HG03565 (cell line): ENCODE measurements around the gene CALD1.

Source experiments
- ATAC-seq: cut with Tn5 transposase; IDR thresholded peaks from one replicate; pipeline ENCODE4 v1.9.1; 2021; ENCODE audit warnings: mild to moderate bottlenecking, moderate library complexity; ENCODE audit not compliant: unreplicated experiment

Gene CALD1

GRCh38 chr7:134787064-134787463, 7.6 kb downstream of the CALD1 start:
- ATAC-seq, result no peak

DNA sequence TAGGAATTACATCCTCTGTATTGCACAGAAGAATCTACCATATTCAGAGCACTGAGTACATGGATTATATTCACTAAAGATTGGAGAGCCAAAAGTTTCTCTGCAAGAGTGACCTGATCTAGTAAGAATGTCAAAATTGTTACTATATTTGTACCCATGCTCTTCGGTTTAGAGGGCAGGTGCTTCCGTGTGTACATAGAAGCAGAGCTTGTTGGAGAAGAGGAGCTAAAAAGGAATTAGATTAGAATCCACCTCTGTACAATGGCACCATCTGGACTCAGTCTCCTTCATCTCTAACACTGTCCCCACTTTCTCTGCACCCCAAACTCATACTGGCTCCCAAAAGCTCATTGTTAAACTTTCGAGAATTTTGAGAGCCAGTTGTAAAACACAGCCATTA, 8.3 kb downstream of the CALD1 start:
- ATAC-seq, result no peak

GRCh38 chr7:134788191-134788590, 8.8 kb downstream of the CALD1 start:
- ATAC-seq, result no peak

DNA sequence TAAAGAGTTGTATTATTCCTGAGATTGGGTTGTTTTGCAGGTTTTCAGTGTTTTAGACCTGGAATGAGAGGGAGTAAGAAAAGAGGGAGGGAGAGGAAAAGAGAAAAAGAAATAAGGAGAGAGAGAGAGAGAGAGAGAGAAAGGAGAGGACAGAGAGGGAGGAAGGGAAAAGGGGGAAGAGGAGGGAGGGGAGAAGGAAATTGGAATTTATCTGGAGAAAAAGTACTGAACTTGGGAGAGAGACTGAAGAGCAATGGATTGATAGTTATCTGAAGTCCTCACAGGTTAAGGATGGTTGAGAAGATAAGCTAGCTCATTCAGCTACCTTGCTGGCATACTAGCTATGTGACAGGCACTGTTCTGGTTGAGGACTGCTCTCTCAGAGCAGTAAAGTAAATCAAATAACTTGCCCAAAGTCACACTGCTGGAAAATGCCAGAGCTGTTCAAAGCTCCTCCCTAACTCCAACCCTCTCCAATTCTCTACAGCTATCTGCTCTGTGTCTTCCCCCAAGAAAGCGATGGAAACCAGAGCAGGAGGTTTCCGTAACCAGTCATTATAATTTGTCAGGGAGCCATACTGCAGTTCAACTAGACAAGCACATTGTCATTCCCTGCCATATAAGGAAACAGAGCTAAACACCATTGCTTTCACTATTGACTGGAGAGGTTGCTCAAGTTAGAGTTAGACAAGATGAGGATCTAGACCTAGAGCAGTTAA, 10.7 kb downstream of the CALD1 start:
- no peak for ATAC-seq

- ATAC-seq, result no peak
Measured at GRCh38 chr7:134792968-134793367, 13.5 kb downstream of the CALD1 start.

- ATAC-seq, result no peak
Measured at GRCh38 chr7:134795231-134795630, 15.8 kb downstream of the CALD1 start.

- ATAC-seq, result no peak
Measured at GRCh38 chr7:134798155-134798554, 18.7 kb downstream of the CALD1 start.

- no peak for ATAC-seq
Measured at GRCh38 chr7:134799377-134799776, 19.9 kb downstream of the CALD1 start.

- ATAC-seq, result no peak
Measured at GRCh38 chr7:134802762-134803161, 23.3 kb downstream of the CALD1 start.

- ATAC-seq, result no peak
Measured at GRCh38 chr7:134804351-134804750, 24.9 kb downstream of the CALD1 start.

GRCh38 chr7:134804854-134805253, 25.4 kb downstream of the CALD1 start:
- ATAC-seq, result no peak

DNA sequence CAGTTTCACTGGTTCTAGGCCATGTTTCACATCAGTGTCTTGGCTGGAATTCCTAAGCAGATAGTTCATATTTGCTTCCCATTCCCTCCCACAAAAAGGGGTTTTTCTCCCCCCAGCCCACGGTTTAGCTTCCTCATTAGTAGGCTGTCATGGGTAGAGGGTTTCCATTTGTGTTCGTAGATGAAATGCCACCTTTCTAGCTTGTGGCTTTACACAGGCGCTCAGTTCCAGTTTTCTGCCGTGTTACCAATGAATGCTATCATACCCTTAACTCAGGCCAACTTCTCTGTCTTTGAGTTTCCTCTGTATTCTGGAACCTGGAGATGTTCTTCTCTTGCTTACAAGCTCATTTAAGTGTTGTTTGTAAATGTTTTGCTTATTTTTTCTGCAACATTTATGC, 26.8 kb downstream of the CALD1 start:
- no peak for ATAC-seq

- ATAC-seq, result no peak
Measured at GRCh38 chr7:134809616-134810015, 30.2 kb downstream of the CALD1 start.

DNA sequence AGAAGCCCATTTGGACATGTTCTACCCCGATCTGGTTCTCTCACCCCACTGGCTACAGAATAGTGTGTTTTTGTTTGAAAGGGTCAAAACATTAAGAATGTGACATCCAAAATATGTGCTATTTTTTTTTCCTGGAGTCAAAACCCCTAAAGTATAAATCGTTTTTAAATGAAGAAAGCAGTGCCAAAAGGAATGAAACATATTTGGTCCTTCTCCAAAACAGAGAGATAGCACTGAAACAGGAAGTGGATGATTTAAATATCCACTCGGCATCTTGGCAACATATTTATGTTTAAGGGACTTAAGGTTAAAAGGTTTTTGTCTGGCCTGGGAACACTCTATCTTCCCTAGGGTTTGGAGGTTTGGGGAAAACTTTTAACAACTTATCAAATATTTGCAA, 32.3 kb downstream of the CALD1 start:
- no peak for ATAC-seq

DNA sequence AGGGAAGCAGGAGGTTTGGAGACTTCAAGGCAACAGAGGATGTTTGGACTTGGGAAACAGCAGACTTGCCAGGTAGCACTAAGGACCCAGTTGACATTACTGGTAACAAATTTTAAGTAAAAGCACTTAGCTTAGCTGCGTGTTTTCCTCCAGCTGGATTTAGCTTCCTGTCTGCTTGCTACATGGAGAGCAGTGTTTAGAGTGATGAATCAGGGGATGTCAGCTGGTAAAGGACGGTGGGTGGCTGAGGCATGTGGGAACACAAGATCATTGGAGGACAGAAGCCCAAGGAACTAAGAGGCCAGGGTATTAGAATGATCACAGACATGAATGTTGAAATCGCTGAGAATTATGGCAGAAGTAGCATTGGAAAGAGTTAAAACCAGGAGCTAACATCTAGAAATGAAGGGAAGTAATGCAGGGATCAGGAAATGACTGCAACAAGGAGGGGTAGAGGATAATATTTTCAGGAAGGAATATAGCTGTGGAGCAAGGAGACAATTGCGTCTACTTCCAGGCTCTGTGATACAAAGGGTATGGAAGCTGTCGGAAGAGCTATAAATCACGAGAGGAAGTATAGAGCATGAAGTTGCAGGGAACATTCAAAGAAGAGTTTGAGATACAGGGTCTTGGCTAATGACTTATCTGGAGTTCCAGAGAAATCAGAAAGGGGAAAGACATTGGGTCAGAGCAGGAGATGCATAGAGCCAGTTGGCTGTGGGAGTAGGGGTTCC, 34.4 kb downstream of the CALD1 start:
- no peak for ATAC-seq

- ATAC-seq, result no peak
Measured at GRCh38 chr7:134814730-134815364, 35.4 kb downstream of the CALD1 start.

DNA sequence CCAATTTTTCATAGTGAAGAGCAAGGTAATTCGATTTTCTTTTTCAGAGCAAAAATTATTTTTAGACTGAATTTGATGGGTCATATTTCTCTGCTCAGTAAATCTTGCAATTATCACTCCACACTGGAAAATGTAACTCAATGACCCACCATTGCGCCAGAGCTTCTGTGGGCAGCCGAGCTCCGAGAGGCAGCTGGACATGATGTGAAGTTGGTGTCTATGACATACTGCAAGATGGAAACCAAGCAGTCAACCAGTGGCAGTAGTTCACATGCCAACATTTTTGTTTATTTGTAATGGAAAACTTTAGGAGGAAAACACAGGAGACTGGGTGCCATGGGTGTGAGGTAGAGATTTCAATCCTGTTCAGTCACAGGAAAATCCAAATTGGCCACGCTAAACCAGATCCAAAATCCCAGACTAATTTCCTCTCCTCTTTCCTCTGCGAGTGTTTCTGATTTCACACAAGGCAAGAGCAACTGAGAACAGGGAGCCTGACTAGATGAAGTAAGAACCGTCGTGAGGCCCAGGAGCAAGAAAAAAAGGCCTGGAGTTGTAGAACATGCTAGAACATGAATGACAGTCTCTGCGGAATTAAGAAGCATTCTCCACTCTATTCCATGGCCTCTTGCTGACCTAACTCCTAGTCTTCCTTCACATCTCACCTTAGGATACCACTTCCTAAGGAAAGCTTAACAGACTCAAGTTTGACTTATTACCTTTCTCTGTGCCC, 39.3 kb downstream of the CALD1 start:
- no peak for ATAC-seq

DNA sequence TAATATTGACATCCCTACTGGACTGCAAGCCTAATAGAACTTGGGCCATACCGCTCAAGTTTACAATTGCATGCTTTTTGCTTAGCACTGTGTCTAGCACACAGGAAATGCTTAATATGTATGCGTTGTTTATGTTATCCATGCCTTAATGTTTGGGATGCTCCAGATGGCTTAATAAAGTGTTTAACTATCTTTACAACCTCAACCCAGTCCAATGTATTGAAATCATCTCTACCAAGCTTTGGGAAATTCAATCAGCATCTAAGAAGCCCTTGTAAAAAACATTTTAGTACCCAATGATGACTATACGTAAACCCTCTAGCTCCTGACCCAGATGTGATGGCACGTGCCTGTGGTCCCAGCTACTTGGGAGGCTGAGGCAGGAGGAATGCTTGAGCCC, 40.0 kb downstream of the CALD1 start:
- ATAC-seq, result no peak

GRCh38 chr7:134820295-134820694, 40.9 kb downstream of the CALD1 start:
- no peak for ATAC-seq

- ATAC-seq, result no peak
Measured at GRCh38 chr7:134820778-134821177, 41.3 kb downstream of the CALD1 start.

DNA sequence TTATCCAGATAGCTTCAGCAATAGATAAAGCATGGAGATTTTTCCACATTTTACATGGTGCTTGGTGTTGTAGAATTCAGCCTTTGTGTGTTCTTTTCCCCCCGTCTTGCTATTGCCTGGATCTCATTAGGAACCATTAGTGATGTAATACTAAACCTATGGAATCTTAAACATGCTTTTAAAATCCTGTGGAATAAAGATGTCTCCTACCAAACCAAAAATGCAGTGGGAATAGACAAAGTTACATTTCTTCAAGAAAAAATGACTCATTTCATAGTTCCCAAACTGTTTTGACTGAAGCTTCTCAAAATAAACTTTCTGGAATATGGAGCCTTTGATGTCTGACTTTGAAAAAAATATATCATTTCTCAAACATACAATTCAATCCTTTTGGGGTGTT, 44.0 kb downstream of the CALD1 start:
- ATAC-seq, result no peak
